ENCODE measurements around the gene PHF19. TPM values are rescaled to one million over a fixed set of nuclear protein-coding genes. Genes with fewer than 3 reads are reported as not detected.

PHF19 gene
- polyA plus RNA-seq, 1 donor: 43.4 TPM

GRCh38 chr9:120874226-120875194 lies 2.5 kb downstream of the PHF19 start:
- no peak for DNase-seq

- no peak for DNase-seq
Observed at GRCh38 chr9:120873512-120873911, 3.5 kb downstream of the PHF19 start.

DNA sequence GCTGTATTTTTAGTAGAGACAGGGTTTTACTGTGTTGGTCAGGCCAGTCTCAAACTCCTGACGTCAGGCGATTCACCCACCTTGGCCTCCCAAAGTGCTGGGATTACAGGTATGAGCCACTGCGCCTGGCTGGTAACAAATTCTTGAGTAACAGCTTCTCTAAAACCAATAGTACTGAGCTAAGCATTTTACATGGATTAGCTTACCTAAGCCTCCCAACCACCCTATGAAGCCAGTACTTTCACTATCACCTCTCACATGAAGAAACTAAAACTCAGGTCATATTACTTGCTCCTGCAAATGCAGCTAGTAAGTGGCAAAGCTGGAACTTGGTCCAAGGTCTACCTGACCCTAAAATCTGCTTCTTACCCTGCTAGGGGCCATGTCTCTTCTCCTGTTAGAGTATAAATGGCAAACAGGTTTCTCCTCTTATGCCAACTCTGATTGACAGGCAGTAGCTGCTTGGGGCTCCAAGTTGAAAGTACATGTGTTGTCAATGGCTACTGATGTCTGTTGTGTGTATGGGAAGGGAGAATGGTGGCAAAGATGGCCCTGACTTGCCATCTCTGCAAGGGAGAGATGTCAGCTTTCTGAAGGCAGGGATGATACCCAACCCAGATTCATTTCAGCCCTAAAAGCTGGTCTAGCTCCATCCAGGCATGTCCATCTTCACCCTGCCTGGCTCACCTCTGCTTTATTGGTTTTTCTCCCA lies 4.0 kb downstream of the PHF19 start:
- no peak for DNase-seq

- DNase-seq: no peak
Observed at GRCh38 chr9:120870206-120870605, 6.8 kb downstream of the PHF19 start.

DNA sequence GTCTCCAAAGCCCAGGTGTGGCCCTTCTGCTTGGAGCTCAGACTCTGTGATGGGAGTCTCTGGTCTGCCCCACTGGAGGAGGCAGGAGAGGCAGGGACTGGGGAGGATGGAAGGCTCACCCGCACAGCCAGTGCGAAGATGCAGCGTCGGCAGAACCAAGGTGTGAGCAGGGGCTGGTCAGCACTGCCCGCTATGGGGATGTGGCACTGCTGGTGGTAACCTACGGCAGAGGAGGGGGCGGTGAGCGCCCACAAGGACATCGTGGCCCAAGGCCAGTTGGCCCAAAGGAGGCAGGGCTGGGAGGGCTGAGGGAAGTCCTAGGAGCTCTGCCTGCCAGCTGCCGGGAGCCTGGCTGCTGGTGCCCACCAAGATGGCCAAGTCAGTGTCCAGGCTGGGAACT lies 7.3 kb downstream of the PHF19 start:
- no peak for DNase-seq

DNA sequence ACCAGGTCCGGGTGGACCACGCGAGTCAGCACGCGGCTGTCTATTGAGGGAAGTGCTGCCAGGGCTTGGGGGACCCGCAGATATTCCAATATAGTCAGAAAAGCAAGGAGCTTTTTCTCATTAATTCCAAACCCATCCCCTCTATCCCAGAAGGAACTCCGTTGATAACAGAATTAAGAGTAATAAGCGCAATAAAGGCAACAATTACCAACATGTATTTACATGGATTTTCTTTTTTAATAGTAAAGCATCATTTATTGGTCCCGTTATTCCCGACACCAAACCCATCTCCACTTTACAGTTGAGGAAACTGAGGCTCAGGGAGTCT lies 7.7 kb downstream of the PHF19 start:
- no peak for DNase-seq

DNA sequence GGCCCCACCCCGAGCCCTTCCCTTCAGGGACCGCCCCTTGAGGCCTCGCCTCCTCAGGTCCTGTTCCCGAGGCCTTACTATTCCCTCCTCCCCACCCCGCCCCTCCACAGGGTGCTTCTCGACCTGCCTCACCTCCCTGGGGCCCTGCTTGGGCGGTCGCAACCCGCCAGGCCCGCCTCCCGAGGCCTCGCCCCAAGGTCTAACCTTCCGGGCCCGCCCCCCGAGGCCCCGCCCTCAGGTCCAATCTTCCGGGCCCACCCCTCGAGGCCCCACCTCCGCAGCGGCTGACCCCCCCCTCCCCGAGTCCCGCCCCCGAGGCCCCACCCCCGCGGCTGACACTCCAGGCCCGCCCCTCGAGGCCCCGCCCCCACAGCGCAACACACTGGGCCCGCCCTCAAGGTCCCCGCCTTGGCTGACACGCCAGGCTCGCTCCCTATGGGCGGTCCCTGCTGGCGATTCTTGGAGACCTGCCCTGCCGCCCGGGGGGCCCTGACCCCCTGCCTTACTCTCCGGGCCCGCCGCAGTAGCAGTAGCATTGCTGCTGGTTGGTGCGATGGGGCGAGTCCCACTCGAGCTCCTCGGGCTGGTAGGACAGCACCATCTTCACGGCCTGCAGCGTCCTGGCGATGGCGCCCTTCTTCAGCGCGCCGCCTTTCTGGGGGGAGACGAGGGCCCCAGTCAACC lies 8.2 kb downstream of the PHF19 start:
- DNase-seq: peak; percentile 91

GRCh38 chr9:120868339-120868675 lies 8.7 kb downstream of the PHF19 start:
- no peak for DNase-seq

GRCh38 chr9:120867676-120868338 lies 9.2 kb downstream of the PHF19 start:
- DNase-seq: no peak

- DNase-seq: no peak
Observed at GRCh38 chr9:120866651-120867050, 10.3 kb downstream of the PHF19 start.

GRCh38 chr9:120865809-120866208 lies 11.2 kb downstream of the PHF19 start:
- DNase-seq: no peak

DNA sequence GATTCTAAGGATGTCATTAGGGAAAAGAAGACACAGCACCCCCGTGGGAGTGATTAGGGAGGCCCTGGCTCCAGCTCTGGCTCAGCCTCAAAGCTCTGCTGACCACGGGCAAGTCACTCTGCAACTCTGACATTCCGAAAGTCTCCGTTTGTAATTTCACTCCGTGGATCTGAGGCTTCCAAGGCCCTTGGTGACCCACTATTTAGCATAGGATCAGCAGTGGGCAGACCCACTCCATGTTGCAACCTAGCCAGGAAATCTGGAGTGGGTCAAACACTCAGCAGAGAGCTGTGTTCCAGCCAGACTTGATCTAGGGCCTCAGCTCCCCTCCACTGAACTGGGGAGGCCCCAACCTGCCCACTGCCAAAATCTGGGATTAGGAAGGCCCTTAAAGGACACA lies 11.8 kb downstream of the PHF19 start:
- DNase-seq: no peak

DNA sequence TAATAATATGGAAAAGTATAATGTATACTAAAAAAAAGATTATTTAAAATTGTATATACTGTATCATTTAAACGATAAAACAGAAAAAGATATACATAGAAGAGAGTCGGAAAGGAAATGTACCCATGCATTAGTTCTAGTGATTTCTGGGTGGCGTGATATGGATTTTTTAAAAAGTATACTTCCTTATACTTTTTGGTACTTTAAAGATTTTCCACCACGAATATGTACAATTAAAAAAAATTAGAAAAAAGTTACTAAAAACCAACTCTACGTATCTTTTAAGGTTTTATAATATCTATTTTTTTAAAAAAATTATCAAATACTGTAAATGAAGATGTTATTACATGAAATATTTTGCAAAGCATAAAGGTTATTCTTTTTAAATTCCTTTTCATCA lies 12.3 kb downstream of the PHF19 start:
- no peak for DNase-seq

DNA sequence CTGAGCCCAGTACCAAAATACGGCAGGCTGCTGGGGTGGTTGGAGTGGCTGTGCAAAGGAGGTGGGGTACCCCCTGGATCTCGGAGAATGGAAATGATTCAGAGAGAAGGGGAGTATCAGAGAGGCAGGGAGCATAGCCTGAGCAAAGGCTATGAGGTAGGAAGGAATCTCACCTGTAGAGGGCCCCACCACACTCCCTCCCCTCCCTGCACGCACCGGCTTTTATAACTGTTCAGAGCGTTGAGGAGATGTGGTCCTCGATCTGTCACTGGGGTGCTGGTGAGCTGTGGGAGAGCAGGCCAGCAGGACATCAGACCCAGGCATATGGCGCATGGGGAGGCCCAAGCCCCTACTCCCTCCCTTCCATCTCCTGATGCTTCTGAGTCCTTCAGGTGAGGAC lies 13.2 kb downstream of the PHF19 start:
- DNase-seq: no peak

- DNase-seq: no peak
Observed at GRCh38 chr9:120862452-120862851, 14.5 kb downstream of the PHF19 start.

DNA sequence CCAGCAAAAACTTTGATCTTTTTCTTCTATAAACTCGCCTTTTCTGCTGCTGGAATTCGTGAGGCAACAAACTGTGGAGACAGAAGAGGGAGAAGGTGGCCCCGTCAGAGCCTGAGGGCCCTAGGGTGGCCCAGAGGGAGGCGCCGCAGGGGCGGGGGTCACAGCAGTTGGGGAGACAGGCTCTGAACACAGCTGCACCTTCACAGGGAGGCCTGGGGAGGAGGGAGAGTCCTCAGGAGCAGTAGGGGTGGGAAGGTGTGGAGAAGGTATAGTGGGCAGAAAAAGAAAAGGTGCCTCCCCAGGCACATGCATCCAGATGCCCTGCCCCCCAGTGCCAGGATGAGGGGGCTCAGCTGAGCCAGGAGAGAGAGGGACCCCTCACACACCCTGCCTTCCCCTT lies 15.1 kb downstream of the PHF19 start:
- no peak for DNase-seq

DNA sequence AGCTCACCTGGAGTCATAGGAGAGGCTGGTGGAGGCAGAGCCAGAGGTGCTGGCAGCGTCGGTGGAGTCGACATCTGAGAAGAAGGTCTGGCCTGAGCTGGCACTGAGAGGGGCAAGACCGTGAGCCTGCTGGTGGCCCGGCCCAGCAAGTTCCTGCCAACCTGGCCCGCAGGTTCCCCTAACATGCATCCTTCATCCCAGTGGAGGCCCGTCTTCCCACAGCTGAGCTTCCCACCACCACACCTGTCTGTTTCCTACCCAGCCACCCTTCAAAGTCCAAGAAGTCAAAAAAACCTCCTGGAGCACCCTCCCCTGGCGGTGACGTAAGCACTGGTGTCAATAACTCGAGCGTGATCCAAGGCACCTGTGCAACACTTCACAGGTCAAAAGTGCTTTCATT lies 16.9 kb downstream of the PHF19 start:
- DNase-seq: no peak

DNA sequence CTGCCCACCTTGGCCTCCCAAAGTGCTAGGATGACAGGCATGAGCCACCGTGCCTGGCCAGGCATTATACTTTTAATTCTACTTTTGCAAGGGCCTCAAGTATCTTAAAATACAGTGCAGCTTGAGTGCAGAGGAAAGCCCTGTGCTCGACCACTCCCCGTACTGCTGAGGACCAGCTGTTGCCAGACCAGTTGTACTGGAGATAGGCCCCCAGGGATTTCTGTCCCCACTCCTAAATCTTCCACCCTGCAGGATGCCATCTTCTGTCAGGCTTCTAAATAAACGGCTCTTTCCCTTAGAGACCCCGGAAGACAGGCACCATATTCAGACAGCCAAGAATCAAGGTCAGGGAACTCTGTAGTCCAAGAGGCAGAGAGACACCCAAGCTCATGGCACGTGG lies 17.6 kb downstream of the PHF19 start:
- DNase-seq: no peak

DNA sequence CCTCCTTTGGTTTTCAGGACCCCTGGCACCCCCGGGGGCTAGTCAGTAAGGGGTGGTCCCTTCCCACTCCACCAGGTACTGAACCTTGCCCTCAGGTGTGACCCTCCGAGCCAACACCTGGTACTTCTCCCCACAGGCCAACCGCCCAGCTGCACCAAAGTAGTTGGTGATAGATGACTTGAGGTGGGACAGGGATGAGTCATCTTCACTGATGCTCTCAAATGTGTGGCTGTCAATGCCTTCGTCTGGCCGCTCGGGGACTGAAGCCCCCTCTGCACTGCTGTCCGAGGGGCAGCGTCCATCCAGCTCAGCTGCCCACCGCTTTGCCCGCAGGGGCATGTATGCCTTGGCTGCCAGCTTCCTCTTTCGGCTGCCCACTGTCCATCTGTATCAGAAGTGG lies 19.1 kb downstream of the PHF19 start:
- no peak for DNase-seq

DNA sequence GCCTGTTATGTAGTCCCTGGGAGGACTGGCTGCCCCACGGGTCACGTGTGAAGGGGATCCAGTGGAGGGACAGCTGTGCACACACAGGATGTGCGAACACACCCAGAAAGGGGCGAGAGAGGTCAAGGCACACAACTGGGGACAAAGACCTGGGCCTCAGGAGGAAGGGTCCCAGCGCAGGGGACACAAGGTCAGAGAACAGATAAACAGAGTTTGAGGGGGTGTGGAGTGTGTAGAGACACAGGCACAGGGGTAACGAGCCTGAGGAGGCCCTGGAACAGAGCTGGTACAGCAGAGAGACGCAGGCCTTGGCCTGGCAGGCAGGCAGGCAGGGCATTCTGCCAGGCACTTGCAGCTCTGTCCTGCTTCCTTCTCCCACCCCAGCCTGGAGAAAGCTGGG lies 19.5 kb downstream of the PHF19 start:
- no peak for DNase-seq

DNA sequence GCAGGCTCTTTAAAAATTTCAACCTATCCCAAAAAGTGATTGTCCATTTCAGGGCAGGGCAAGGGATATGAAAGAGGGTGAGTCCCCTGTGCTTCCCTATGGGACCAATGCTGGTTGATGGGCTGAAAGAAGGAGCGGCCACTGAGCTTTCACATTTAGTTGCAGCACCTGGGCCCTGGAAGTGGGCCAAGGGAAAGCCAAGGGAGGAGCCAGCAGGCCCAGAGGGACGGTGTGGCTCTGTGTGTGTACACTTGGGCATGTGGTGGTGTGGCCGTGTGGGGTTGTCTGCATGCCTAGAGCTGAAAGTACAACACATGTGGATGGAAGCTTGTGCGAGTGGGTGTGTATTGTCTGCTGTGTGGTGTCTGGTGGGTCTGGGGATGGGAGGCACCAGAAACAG lies 20.3 kb downstream of the PHF19 start:
- DNase-seq: no peak

DNA sequence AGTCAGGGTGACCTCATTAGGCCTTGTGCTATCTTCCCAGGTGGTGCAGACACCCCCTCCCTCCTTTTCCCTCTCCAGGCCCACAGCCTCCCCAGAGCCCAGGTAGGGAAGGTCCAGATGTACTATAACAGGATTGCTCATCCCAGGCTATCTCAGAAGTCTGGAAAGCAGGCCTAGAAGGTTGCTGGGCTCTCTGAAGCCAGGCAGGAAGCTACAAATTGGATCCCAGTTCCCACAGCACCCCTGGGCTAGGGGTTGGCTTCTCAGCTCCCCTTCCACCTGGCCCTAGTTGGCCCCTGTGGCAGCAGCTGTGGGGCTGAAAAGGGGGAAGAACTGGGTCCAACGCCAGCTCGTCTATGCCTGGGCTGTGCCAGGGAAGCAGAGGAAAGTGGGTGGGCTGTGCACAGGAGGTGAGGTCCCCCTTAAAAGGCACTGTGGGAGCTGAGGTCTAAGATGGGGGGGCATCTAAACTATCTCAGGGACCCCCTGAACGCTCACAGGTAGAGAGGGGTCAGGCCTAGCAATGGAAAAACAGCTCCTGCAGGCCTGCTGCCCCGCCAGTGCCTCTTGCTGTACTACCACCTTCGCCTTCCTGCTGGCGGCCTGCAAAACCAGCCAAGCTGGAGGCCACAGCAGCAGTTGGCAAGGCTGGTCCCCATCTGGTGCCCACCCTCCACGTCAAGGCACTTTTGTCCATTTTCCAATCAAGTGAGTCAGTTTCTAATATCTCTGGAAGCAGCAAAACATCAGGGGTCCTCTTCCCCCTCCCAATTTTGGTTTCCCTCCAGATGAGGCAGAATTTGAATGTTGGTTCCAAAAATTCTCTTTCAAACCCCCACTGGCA lies 20.9 kb downstream of the PHF19 start:
- DNase-seq: no peak
